NCI-H2029 treated with DMSO at 0.1 percent for 48 hours (cell line): ENCODE data around the gene CENPB.

Experiments used
- DNase-seq: peaks from one replicate; lab custom pipeline; 2025; lab: John Stamatoyannopoulos, UW

CENPB gene

GRCh38 chr20:3766422-3767109 is 20.0 kb downstream of the CENPB start:
- no peak for DNase-seq

GRCh38 chr20:3765171-3765882 is 21.2 kb downstream of the CENPB start:
- no peak for DNase-seq

- no peak for DNase-seq
Observed at GRCh38 chr20:3764659-3765058, 21.9 kb downstream of the CENPB start.

GRCh38 chr20:3763671-3764601 is 22.6 kb downstream of the CENPB start:
- DNase-seq = no peak

- no peak for DNase-seq
Observed at GRCh38 chr20:3760655-3761348, 25.7 kb downstream of the CENPB start.

- DNase-seq = no peak
Observed at GRCh38 chr20:3759884-3760283, 26.7 kb downstream of the CENPB start.

GRCh38 chr20:3759316-3759823 is 27.2 kb downstream of the CENPB start:
- DNase-seq = no peak

- DNase-seq = no peak
Observed at GRCh38 chr20:3758566-3758965, 28.0 kb downstream of the CENPB start.

- DNase-seq = no peak
Observed at GRCh38 chr20:3757268-3757667, 29.3 kb downstream of the CENPB start.

GRCh38 chr20:3755814-3756480 is 30.6 kb downstream of the CENPB start:
- no peak for DNase-seq

- no peak for DNase-seq
Observed at GRCh38 chr20:3755269-3755668, 31.3 kb downstream of the CENPB start.

- no peak for DNase-seq
Observed at GRCh38 chr20:3754276-3754630, 32.3 kb downstream of the CENPB start.

- DNase-seq = no peak
Observed at GRCh38 chr20:3753501-3754275, 32.9 kb downstream of the CENPB start.

- DNase-seq = peak; percentile 44
Observed at GRCh38 chr20:3753098-3753497, 33.4 kb downstream of the CENPB start.

- DNase-seq = no peak
Observed at GRCh38 chr20:3752386-3752759, 34.2 kb downstream of the CENPB start.

- peak; percentile 26 for DNase-seq
Observed at GRCh38 chr20:3751675-3752385, 34.7 kb downstream of the CENPB start.

- no peak for DNase-seq
Observed at GRCh38 chr20:3751305-3751674, 35.2 kb downstream of the CENPB start.

- no peak for DNase-seq
Observed at GRCh38 chr20:3749689-3750531, 36.6 kb downstream of the CENPB start.

GRCh38 chr20:3749087-3749688 is 37.4 kb downstream of the CENPB start:
- no peak for DNase-seq
